Muscle layer of duodenum (tissue), 2 donors: ENCODE results near the gene THOC1.
A peak's percentile ranks its signal among the peaks of the same experiment; 100 is the strongest.

Source experiments
- H3K27ac ChIP-seq: one replicate; pipeline ENCODE4 v1.7.0; 2013; ENCODE audit warnings: mild to moderate bottlenecking, low read length
- H3K27me3 ChIP-seq: one replicate; pipeline ENCODE4 v1.7.0; 2013; ENCODE audit warnings: low read depth, mild to moderate bottlenecking, control low read depth, low read length
- H3K36me3 ChIP-seq, 2 donors: one replicate each; pipeline ENCODE4 v1.7.0; 2013; ENCODE audit warnings: low read length in 2 of 2, control low read depth in 1 of 2, mild to moderate bottlenecking in 1 of 2; ENCODE audit not compliant: insufficient read depth in 2 of 2, control insufficient read depth in 1 of 2
- H3K4me1 ChIP-seq, 2 donors: one replicate each; pipeline ENCODE4 v1.7.0; 2013; ENCODE audit warnings: low read length in 2 of 2, mild to moderate bottlenecking in 2 of 2, control low read depth in 1 of 2, moderate library complexity in 1 of 2; ENCODE audit not compliant: insufficient read depth in 2 of 2, control insufficient read depth in 1 of 2
- H3K4me3 ChIP-seq, 2 donors: one replicate each; pipeline ENCODE4 v1.7.0; 2013; ENCODE audit warnings: low read length in 2 of 2, low read depth in 1 of 2, mild to moderate bottlenecking in 1 of 2
- H3K9me3 ChIP-seq, 2 donors: one replicate each; pipeline ENCODE4 v1.7.0; 2013; ENCODE audit warnings: low read length in 2 of 2, control low read depth in 1 of 2, mild to moderate bottlenecking in 1 of 2; ENCODE audit not compliant: control insufficient read depth in 1 of 2
- donor health status: healthy.

The THOC1 gene

GRCh38 chr18:274313-274712 is 6.5 kb upstream of the THOC1 start:
- Histone ChIP-seq H3K27ac (no peak overlapping the region), H3K27me3 (no peaks in the 10 kb centered on the region), H3K36me3 (no peaks in the 10 kb centered on the region), H3K4me3 (no peak overlapping the region), H3K9me3 (peaks cover 0 to 3% of the 10 kb centered on the region in 2 donors), H3K4me1 (peaks cover 0 to 3% of the 10 kb centered on the region in 2 donors)

- Histone ChIP-seq H3K4me3 (no peak overlapping the region), H3K27me3 (no peaks in the 10 kb centered on the region)
Measured at GRCh38 chr18:273525-273924, 5.7 kb upstream of the THOC1 start.

GRCh38 chr18:272650-273049 is 4.8 kb upstream of the THOC1 start:
- H3K4me3 ChIP-seq, result no peak overlapping the region
- H3K4me1 ChIP-seq, result peaks cover 0 to 10% of the 10 kb centered on the region in 2 donors
- H3K27ac ChIP-seq, result no peak overlapping the region
- H3K36me3 ChIP-seq, result no peaks in the 10 kb centered on the region
- no peaks in the 10 kb centered on the region for H3K27me3 ChIP-seq
- H3K9me3 ChIP-seq, result no peaks in the 10 kb centered on the region

More at GRCh38 chr18:273525-273924, 5.7 kb upstream of the THOC1 start:
- Histone ChIP-seq H3K9me3 (peaks cover 0 to 3% of the 10 kb centered on the region in 2 donors), H3K36me3 (no peaks in the 10 kb centered on the region), H3K27ac (no peak overlapping the region), H3K4me1 (peaks cover 0 to 10% of the 10 kb centered on the region in 2 donors)

- peak overlapping the region in 1 of 2 donors; percentile 78 for H3K4me3 ChIP-seq
Measured at GRCh38 chr18:269480-270095, 1.7 kb upstream of the THOC1 start.

GRCh38 chr18:267380-267687 is 513 bp downstream of the THOC1 start:
- H3K36me3 ChIP-seq, result peaks cover 18 to 27% of the 10 kb centered on the region in 2 donors
- H3K9me3 ChIP-seq, result no peaks in the 10 kb centered on the region
- H3K4me3 ChIP-seq, result peak overlapping the region; percentile 78 to 82
- H3K27ac ChIP-seq, result peak overlapping the region; percentile 98
- H3K4me1 ChIP-seq, result peaks cover 0 to 22% of the 10 kb centered on the region in 2 donors
- no peaks in the 10 kb centered on the region for H3K27me3 ChIP-seq

More at GRCh38 chr18:269480-270095, 1.7 kb upstream of the THOC1 start:
- peaks cover 0 to 7% of the 10 kb centered on the region in 2 donors for H3K36me3 ChIP-seq
- H3K27me3 ChIP-seq, result no peaks in the 10 kb centered on the region
- peaks cover 0 to 22% of the 10 kb centered on the region in 2 donors for H3K4me1 ChIP-seq
- no peaks in the 10 kb centered on the region for H3K9me3 ChIP-seq
- H3K27ac ChIP-seq, result no peak overlapping the region

GRCh38 chr18:261398-262073 is 6.3 kb downstream of the THOC1 start:
- no peak overlapping the region for H3K4me3 ChIP-seq
- H3K27me3 ChIP-seq, result no peaks in the 10 kb centered on the region
- H3K9me3 ChIP-seq, result no peaks in the 10 kb centered on the region
- no peak overlapping the region for H3K27ac ChIP-seq
- peaks cover 37 to 61% of the 10 kb centered on the region in 2 donors for H3K36me3 ChIP-seq
- peaks cover 0 to 4% of the 10 kb centered on the region in 2 donors for H3K4me1 ChIP-seq

- H3K36me3 ChIP-seq, result peaks cover 41 to 71% of the 10 kb centered on the region in 2 donors
Measured at GRCh38 chr18:260547-260946, 7.3 kb downstream of the THOC1 start.

GRCh38 chr18:255171-255570 is 12.7 kb downstream of the THOC1 start:
- H3K27ac ChIP-seq, result no peak overlapping the region
- H3K36me3 ChIP-seq, result peaks cover 46 to 73% of the 10 kb centered on the region in 2 donors
- H3K4me3 ChIP-seq, result no peak overlapping the region
- no peaks in the 10 kb centered on the region for H3K4me1 ChIP-seq
- no peaks in the 10 kb centered on the region for H3K9me3 ChIP-seq
- H3K27me3 ChIP-seq, result no peaks in the 10 kb centered on the region

More at GRCh38 chr18:260547-260946, 7.3 kb downstream of the THOC1 start:
- no peaks in the 10 kb centered on the region for H3K4me1 ChIP-seq
- H3K27me3 ChIP-seq, result no peaks in the 10 kb centered on the region
- no peaks in the 10 kb centered on the region for H3K9me3 ChIP-seq
- no peak overlapping the region for H3K4me3 ChIP-seq
- no peak overlapping the region for H3K27ac ChIP-seq

GRCh38 chr18:253121-253520 is 14.7 kb downstream of the THOC1 start:
- H3K36me3 ChIP-seq, result peaks cover 52 to 77% of the 10 kb centered on the region in 2 donors
- no peak overlapping the region for H3K27ac ChIP-seq
- no peak overlapping the region for H3K4me3 ChIP-seq
- no peaks in the 10 kb centered on the region for H3K9me3 ChIP-seq
- no peaks in the 10 kb centered on the region for H3K4me1 ChIP-seq
- no peaks in the 10 kb centered on the region for H3K27me3 ChIP-seq

- Histone ChIP-seq H3K4me3 (no peak overlapping the region), H3K27me3 (no peaks in the 10 kb centered on the region), H3K4me1 (no peaks in the 10 kb centered on the region), H3K27ac (no peak overlapping the region), H3K36me3 (peaks cover 61 to 73% of the 10 kb centered on the region in 2 donors), H3K9me3 (no peaks in the 10 kb centered on the region)
Measured at GRCh38 chr18:251572-251971, 16.3 kb downstream of the THOC1 start.

- no peaks in the 10 kb centered on the region for H3K27me3 ChIP-seq
- no peaks in the 10 kb centered on the region for H3K4me1 ChIP-seq
- H3K36me3 ChIP-seq, result peaks cover 65 to 68% of the 10 kb centered on the region in 2 donors
- H3K4me3 ChIP-seq, result no peak overlapping the region
- H3K27ac ChIP-seq, result no peak overlapping the region
- H3K9me3 ChIP-seq, result no peaks in the 10 kb centered on the region
Measured at GRCh38 chr18:250685-251084, 17.2 kb downstream of the THOC1 start.
